Esophagus squamous epithelium (tissue), 4 donors: Measurements from ENCODE around the gene RAB11B.

Experiments used
- CTCF ChIP-seq, 6 experiments: fragments of 450-650 bp in 4 of 6; fragments of 200-600 bp in 2 of 6; sonication (generic) in 2 of 6; IDR thresholded peaks; one replicate each; pipeline ENCODE4 v1.5.1; 2016 to 2019; ENCODE audit warnings: antibody characterized with exemption in 6 of 6, mild to moderate bottlenecking in 4 of 6, moderate library complexity in 4 of 6
- POLR2A ChIP-seq, 4 donors: fragments of 450-650 bp; IDR thresholded peaks; one replicate each; pipeline ENCODE4 v1.6.1; 2017; ENCODE audit warnings: antibody characterized with exemption in 4 of 4, mild to moderate bottlenecking in 4 of 4, moderate library complexity in 3 of 4

DNA sequence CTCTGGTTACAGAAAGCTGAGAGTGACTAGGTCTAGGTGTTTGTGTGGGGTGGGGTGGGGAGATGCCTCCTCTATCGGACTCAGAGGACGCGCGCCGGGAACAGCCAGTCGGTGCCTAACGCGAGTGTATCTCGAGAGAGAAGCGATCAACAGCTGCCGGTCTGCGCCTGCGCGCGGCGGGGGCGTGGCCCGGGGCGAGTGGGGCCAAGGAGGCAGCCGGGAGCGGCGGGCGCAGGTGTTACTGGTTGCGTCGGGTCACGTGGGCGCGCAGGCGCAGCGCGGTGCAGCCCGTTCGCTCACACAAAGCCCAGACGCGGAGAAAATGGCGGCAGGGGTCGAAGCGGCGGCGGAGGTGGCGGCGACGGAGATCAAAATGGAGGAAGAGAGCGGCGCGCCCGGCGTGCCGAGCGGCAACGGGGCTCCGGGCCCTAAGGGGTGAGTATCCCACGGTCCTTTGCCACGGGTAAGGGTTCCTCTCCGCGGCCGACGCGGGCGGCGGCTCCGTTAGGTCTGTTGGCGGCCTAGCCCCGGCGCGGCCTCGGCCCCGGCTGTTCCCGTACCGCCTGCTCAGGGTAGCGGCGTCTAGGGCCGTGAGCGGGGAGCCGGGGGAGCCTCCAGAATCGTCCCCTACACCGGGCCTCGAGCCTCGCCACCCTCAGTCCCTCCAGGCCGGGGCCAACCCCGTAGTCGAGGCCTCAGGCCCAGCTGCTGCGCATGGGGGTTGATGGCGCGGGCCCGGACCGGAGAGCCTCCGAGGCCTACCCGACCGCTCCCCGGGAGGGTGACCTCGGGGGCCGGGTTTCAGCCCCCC is 54.7 kb downstream of the RAB11B start, which contains the start of gene HNRNPM:
- TF ChIP-seq POLR2A (IDR thresholded peaks at IDR 0.05) (peak in 3 of 4 donors; percentile 89 to 97 (median 96)), CTCF (IDR thresholded peaks at IDR 0.05) (peak in 2 of 6 experiments; percentile 3 to 22)
